OCI-LY1 (cell line): Measurements from ENCODE around the gene SSRP1.
A peak's percentile ranks its signal among the peaks of the same experiment; 100 is the strongest.

Source experiments
- H2AFZ ChIP-seq: fragments of 200-600 bp; sonication (generic), shearing (Covaris generic); 2 replicates; pipeline ENCODE4 v1.6.0; 2014; ENCODE audit warnings: antibody characterized with exemption, mild to moderate bottlenecking, low read length
- H3F3A ChIP-seq: fragments of 200-600 bp; sonication (generic), shearing (Covaris generic); 2 replicates; pipeline ENCODE4 v1.6.0; 2014; ENCODE audit warnings: mild to moderate bottlenecking, antibody characterized with exemption, low read length, moderate library complexity; ENCODE audit not compliant: insufficient read depth
- H3K27ac ChIP-seq: fragments of 200-600 bp; sonication (generic); 2 replicates; pipeline ENCODE4 v1.5.1; 2014; ENCODE audit warnings: low read length, mixed run types, mild to moderate bottlenecking, low read depth; ENCODE audit not compliant: poor library complexity, severe bottlenecking
- H3K27me3 ChIP-seq: fragments of 200-600 bp; sonication (generic); 2 replicates; pipeline ENCODE4 v1.6.0; 2014; ENCODE audit warnings: antibody characterized with exemption, mild to moderate bottlenecking, low read length, moderate library complexity; ENCODE audit not compliant: insufficient read depth
- H3K36me3 ChIP-seq: fragments of 200-600 bp; sonication (generic); 2 replicates; pipeline ENCODE4 v1.6.1; 2014; ENCODE audit warnings: mild to moderate bottlenecking, antibody characterized with exemption, low read length, moderate library complexity, mixed read lengths; ENCODE audit not compliant: insufficient read depth
- H3K4me1 ChIP-seq: fragments of 200-600 bp; sonication (generic); 2 replicates; pipeline ENCODE4 v1.5.1; 2014; ENCODE audit warnings: mild to moderate bottlenecking, low read length, moderate library complexity; ENCODE audit not compliant: insufficient read depth, severe bottlenecking
- H3K4me2 ChIP-seq: fragments of 200-600 bp; sonication (generic), shearing (Covaris generic); 2 replicates; pipeline ENCODE4 v1.6.1; 2014; ENCODE audit warnings: low read length
- H3K4me3 ChIP-seq: fragments of 200-600 bp; sonication (generic); 2 replicates; pipeline ENCODE4 v1.5.1; 2014; ENCODE audit warnings: low read length, low read depth, mild to moderate bottlenecking, mixed read lengths; ENCODE audit not compliant: poor library complexity, severe bottlenecking
- H3K79me2 ChIP-seq: fragments of 200-600 bp; shearing (Covaris generic); 2 replicates; pipeline ENCODE4 v1.6.1; 2016; ENCODE audit warnings: mixed run types, low read length, mixed read lengths; ENCODE audit not compliant: insufficient read depth
- H3K9ac ChIP-seq: fragments of 200-600 bp; sonication (generic), shearing (Covaris generic); 2 replicates; pipeline ENCODE4 v1.6.1; 2014; ENCODE audit warnings: mild to moderate bottlenecking, low read length, mixed read lengths
- H3K9me2 ChIP-seq: fragments of 200-600 bp; sonication (generic), shearing (Covaris generic); 2 replicates; pipeline ENCODE4 v1.6.1; 2014; ENCODE audit warnings: low read depth, mild to moderate bottlenecking, low read length, mixed read lengths
- H3K9me3 ChIP-seq: fragments of 200-600 bp; shearing (Covaris generic); 2 replicates; pipeline ENCODE4 v1.6.1; 2014; ENCODE audit warnings: low read length, mixed read lengths
- H4K20me1 ChIP-seq: fragments of 200-600 bp; sonication (generic), shearing (Covaris generic); 2 replicates; pipeline ENCODE4 v1.6.0; 2016; ENCODE audit warnings: mild to moderate bottlenecking, low read length; ENCODE audit not compliant: insufficient read depth
- CTCF ChIP-seq: fragments of 200-600 bp; sonication (generic), shearing (Covaris generic); IDR thresholded peaks from 2 replicates; pipeline ENCODE4 v1.5.1; 2017; ENCODE audit warnings: mild to moderate bottlenecking, antibody characterized with exemption, low read length, moderate library complexity, mixed read lengths
- EZH2 ChIP-seq: fragments of 200-600 bp; sonication (generic), shearing (Covaris generic); IDR thresholded peaks from 2 replicates; pipeline ENCODE4 v1.8.0; 2017; ENCODE audit warnings: borderline replicate concordance, mixed run types, mild to moderate bottlenecking, antibody characterized with exemption, low read length, moderate library complexity, mixed read lengths

SSRP1 gene

DNA sequence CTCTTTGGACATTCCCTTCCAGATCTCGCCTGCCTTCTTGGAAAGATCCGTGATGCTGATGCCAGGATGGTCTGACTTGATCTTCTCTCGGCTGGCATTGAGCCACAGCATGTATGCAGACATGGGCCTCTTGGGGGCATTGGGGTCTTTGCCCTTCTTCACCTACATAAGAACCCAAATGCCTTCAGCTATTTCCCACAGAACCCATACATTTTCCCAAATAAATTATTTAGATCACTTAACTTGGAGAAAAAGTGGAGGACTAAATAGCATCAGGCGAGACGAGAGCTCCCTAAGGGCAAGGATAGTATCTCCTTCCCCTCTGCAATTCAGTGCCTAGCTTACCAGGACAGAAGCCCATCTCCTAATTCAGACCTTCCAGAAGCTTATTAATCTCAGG lies 8.0 kb downstream of the SSRP1 start:
- H3K9ac ChIP-seq: no peak overlapping the region
- H3K36me3 ChIP-seq: peaks cover 74% of the 10 kb centered on the region
- no peaks in the 10 kb centered on the region for H3K9me2 ChIP-seq
- H3K27ac ChIP-seq: no peak overlapping the region
- H3K4me2 ChIP-seq: no peak overlapping the region
- no peaks in the 10 kb centered on the region for H3K79me2 ChIP-seq
- H3K4me1 ChIP-seq: peaks cover 31% of the 10 kb centered on the region
- no peaks in the 10 kb centered on the region for H4K20me1 ChIP-seq
- no peaks in the 10 kb centered on the region for H3K9me3 ChIP-seq
- H3K27me3 ChIP-seq: no peaks in the 10 kb centered on the region
- TF ChIP-seq EZH2 (no peak), CTCF (no peak)
- no peak overlapping the region for H2AFZ ChIP-seq
- H3K4me3 ChIP-seq: no peak overlapping the region
- H3F3A ChIP-seq: 0 out of 2 replicates have a peak, but pooled peaks cover 4% of the 10 kb centered on the region

DNA sequence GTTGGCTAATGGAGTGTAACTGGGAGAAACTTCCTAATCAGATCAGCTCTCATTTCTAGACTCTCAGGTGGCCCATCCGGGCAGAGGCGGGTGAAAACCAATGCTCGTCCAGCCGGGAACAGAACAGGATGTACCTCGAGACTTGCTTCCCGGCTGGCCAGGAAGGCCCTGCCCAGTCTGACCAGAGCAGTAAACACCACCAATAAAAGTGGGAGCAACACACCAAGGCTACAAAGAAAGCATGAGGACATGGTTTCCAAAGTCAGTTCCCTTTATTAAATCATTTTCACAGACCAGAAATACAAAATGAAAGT lies 10.0 kb downstream of the SSRP1 start:
- no peaks in the 10 kb centered on the region for H3K9me2 ChIP-seq
- H3K27me3 ChIP-seq: no peaks in the 10 kb centered on the region
- TF ChIP-seq EZH2 (no peak), CTCF (no peak)
- peak overlapping the region; percentile 69 for H3K4me3 ChIP-seq
- H3K79me2 ChIP-seq: no peaks in the 10 kb centered on the region
- H3K36me3 ChIP-seq: peaks cover 53% of the 10 kb centered on the region
- H3K4me1 ChIP-seq: peaks cover 39% of the 10 kb centered on the region
- H3K9ac ChIP-seq: peak overlapping the region; percentile 89
- H3F3A ChIP-seq: 0 out of 2 replicates have a peak, but pooled peaks cover 4% of the 10 kb centered on the region
- H3K9me3 ChIP-seq: no peaks in the 10 kb centered on the region
- H2AFZ ChIP-seq: no peak overlapping the region
- H3K4me2 ChIP-seq: peak overlapping the region; percentile 92
- H4K20me1 ChIP-seq: no peaks in the 10 kb centered on the region
- H3K27ac ChIP-seq: peak overlapping the region; percentile 88

GRCh38 chr11:57324886-57325734 lies 10.6 kb downstream of the SSRP1 start, which contains the start of gene TNKS1BP1:
Gene TNKS1BP1, minus strand, starts transcription at chr11:57324952. Its CDS starts 3,067 bp downstream, at chr11:57321885.
- no peaks in the 10 kb centered on the region for H3K79me2 ChIP-seq
- peak within 1 kb of the TSS; percentile 69 for H3K4me3 ChIP-seq
- 0 out of 2 replicates have a peak, but pooled peaks cover 4% of the 10 kb centered on the region for H3F3A ChIP-seq

More at GRCh38 chr11:57324886-57325734, 10.6 kb downstream of the SSRP1 start, which contains the start of gene TNKS1BP1:
- peak within 1 kb of the TSS; percentile 88 for H3K27ac ChIP-seq
- no peak within 1 kb of the TSS for H2AFZ ChIP-seq
- H4K20me1 ChIP-seq: no peaks in the 10 kb centered on the region
- no peaks in the 10 kb centered on the region for H3K27me3 ChIP-seq
- peaks cover 47% of the 10 kb centered on the region for H3K36me3 ChIP-seq
- peaks cover 39% of the 10 kb centered on the region for H3K4me1 ChIP-seq
- H3K9ac ChIP-seq: peak within 1 kb of the TSS; percentile 89
- H3K9me2 ChIP-seq: no peaks in the 10 kb centered on the region
- TF ChIP-seq EZH2: no peak
- TF ChIP-seq CTCF: no peak
- peak within 1 kb of the TSS; percentile 92 for H3K4me2 ChIP-seq
- H3K9me3 ChIP-seq: no peaks in the 10 kb centered on the region
